HL-60/S4 treated with retinoic acid at 250 ng/mL for 4 days and 3 days (cell line): ENCODE measurements around the gene GRK2.

Source experiments
- in situ Hi-C: fragments of 300-500 bp; cut with MboI; formaldehyde crosslinking; loops from 2 replicates; pipeline ENCODE4 v1.7.0; 2022; ENCODE audit warnings: low sequenced_read_pairs

GRK2 gene

GRCh38 chr11:67280788-67281551 lies 14.7 kb downstream of the GRK2 start:
- in situ Hi-C loops = no loop called here

GRCh38 chr11:67281552-67282150 lies 15.4 kb downstream of the GRK2 start:
- in situ Hi-C loops = no loop called here

DNA sequence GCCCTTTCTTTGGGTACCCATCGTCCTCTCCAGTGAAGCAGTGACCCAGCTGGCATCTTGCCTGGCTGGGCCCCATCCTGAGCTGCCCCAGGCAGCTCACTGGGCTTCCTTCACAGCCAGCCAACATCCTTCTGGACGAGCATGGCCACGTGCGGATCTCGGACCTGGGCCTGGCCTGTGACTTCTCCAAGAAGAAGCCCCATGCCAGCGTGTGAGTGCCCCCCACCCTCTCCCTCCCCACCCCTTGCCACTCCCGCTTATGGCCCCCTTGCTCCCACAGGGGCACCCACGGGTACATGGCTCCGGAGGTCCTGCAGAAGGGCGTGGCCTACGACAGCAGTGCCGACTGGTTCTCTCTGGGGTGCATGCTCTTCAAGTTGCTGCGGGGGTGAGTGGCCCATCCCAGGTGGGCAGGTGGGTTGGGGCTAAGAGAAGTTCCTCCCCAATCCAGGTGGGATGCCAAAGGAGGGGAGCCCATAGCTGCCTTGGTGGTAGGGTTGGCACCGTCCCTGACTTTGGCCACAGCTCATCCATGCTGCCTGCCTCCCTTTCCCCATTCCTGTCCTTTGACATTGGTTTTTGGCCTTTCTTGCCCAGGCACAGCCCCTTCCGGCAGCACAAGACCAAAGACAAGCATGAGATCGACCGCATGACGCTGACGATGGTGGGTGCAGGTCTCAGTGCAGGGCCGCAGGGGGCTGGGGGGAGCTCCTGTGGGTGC lies 16.0 kb downstream of the GRK2 start:
- in situ Hi-C loops = no loop called here

DNA sequence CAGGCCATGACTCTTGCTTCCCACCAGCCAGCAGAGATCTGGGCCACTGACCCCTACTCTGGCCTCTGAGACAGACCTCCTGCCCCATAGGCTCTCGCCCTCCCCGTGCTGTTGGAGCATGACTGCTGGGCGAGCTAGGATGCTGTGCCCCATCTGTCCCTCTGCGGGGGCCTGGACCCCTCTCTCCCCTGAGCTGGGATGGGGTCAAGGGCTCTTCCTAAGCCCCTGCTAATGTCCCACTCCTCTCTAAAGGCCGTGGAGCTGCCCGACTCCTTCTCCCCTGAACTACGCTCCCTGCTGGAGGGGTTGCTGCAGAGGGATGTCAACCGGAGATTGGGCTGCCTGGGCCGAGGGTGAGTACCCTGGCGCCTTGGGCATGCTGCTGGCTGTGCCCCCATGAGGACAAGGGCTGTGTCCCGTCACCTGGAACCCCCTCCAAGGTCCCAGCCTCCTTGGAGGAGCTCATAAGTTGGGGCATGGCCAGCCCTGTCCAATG lies 16.7 kb downstream of the GRK2 start:
- in situ Hi-C loops = no loop called here

GRCh38 chr11:67283481-67283963 lies 17.2 kb downstream of the GRK2 start:
- in situ Hi-C loops = no loop called here

GRCh38 chr11:67284811-67285540 lies 18.7 kb downstream of the GRK2 start:
- in situ Hi-C loops = no loop called here

- in situ Hi-C loops = no loop called here
Observed at GRCh38 chr11:67285541-67286498, 19.5 kb downstream of the GRK2 start.

DNA sequence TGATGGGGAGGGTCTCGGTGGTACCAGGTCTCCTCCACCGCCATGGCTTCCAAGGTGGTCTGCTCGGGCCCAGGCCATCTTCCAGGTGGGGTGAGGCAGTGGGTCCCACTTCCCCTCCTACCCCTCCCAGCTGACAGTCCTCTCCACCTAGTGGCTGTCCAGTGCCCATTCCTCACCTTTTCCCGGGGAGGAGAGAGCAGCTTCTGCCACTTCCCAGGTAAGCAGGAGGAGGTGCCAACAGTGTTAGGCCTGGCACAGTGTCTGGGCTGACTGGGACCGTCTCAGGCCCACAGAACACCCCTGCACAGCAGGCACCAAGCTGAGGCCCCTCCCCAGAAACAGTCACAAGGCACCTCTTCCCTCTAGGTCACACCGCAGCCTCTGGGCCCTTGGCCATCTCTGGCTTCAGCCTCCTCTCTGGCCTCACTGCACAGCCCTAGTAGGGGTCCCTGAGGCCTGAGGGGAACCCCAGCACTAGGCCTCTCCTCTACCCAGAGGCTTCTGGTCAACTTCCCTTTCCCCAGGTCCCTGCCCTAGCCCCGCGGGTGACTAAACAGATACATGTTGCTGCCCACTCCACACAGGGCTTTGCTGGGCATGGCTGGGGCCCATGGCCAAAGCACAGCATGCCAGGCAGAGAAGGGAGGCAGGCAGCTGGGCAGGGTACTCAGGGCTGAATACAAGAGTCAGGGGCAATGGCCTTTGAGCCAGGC lies 20.5 kb downstream of the GRK2 start:
- in situ Hi-C loops = no loop called here

- in situ Hi-C loops = no loop called here
Observed at GRCh38 chr11:67287355-67288197, 21.3 kb downstream of the GRK2 start.

- in situ Hi-C loops = no loop called here
Observed at GRCh38 chr11:67288198-67288451, 21.9 kb downstream of the GRK2 start.

DNA sequence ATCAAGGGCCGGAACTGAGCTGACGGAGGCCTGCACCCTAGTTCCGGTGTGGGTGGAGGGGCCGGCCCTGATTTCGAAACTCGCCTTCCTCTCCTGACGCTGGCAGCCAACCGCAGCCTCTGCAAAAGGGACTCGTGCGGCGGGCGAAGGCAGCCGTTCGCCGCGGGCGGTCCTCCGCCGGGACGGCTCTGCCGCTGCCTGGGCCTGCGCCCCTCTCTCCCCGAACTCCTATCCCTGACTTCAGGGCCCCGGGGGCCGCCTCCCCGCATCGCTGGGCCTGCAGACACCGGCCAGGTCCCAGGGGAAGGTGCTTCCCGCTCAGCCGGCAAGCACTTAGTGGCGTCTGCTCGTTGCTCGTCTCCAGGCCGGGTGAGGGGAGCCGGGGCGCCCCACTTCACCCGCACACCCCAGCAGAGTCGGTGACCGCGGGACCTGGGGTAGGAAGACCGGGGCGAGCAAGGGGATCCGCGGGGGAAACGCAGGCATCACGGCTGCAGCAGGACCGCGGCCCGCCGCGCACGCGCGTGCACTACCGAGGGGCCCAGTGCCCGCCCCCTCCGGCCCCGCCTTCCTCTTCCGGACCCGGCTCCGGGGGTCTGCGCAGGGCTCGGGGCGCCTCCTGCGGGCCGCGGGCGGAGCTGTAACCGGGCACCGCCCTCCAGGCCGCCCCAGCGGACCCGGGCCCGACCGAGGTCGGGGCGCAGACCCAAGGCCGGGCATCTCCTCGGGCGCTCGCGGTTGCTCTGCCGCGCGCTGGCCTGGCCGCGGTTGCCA lies 22.4 kb downstream of the GRK2 start:
- in situ Hi-C loops = no loop called here

GRCh38 chr11:67289226-67289650 lies 23.0 kb downstream of the GRK2 start, which contains the start of gene ANKRD13D:
TSS of gene ANKRD13D (plus strand) at chr11:67289303. CDS start at chr11:67289461, 158 bp downstream.
- in situ Hi-C loops = no loop called here

DNA sequence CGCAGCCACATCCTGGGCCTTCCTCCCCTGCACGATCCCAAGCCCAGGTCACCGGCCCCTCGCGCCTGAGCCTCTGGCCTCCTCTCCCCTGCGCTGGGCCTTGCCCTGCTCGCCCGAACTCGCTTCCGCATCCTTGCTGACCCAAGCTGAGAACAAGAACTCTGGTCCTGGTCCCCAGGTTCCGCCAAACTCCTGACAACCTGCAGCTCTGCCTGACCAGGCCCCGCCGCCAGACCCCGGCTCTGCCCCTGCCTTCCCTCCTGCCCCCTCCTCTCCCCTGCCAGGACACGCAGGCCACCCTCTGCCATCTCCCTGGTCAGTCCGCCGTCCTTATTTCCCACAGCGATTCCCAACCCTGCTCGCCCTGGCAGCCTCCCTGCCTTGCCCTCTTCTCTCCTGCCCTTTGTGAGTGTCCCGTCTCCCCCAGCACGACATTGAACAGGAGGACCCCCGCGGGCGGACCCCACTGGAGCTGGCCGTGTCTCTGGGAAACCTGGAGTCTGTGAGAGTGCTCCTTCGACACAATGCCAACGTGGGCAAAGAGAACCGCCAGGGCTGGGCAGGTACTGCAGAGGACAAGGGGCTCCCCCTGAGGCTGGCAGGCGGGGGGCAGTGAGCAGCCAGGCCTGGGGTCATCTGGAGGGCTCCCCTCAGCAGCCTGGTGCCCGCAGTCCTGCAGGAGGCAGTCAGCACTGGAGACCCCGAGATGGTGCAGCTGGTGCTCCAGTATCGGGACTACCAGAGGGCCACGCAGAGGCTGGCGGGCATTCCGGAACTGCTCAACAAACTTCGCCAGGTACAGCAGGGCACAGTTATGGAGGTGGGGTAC lies 23.6 kb downstream of the GRK2 start:
- in situ Hi-C loops = no loop called here

GRCh38 chr11:67290801-67291200 lies 24.5 kb downstream of the GRK2 start:
- in situ Hi-C loops = no loop called here

DNA sequence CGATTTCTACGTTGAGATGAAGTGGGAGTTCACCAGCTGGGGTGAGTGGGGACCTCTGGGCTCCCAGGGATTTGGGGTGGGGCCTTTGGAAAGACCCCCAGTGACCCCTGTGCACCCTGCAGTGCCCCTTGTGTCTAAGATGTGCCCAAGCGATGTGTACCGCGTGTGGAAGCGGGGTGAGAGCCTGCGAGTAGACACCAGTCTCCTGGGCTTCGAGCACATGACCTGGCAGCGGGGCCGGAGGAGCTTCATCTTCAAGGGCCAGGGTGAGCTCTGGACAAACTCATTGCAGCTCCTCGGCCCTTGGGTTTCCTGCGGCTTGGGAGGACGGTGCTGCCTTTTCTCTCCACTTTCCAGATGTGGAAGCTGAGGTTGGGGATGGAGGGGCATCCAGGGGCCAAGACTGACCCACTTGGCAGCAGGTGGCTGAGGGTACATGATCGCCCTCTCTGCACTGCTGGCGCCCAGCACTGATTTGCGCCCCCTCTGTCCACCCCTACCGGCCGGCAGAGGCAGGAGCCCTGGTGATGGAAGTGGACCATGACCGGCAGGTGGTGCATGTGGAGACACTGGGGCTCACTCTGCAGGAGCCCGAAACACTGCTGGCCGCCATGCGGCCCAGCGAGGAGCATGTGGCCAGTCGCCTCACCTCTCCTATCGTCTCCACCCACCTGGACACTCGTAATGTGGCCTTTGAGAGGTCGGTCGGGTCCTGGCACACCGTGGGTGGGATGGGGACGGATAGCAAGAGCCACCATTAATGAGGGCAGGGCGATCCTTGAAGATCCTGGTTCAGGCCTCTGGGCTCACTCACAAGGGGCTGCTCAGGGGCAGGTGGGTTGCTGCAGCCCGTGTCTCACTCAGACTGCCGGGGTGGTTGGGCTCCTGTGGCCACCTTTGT lies 25.5 kb downstream of the GRK2 start:
- in situ Hi-C loops = no loop called here

- in situ Hi-C loops = no loop called here
Observed at GRCh38 chr11:67292671-67293070, 26.4 kb downstream of the GRK2 start.
